Measurements from ENCODE around the gene TNFRSF12A.

GRCh38 chr16:2999929-3000328, 20.2 kb upstream of the TNFRSF12A start:
- no peak for TF ChIP-seq POLR2AphosphoS5 (IDR thresholded peaks at IDR 0.05; ENCODE audit: borderline replicate concordance, low read depth, low read length)
- no peak for TF ChIP-seq EZH2 (IDR thresholded peaks at IDR 0.05)

Data from SK-N-MC (cell line).